WTC11 (cell line): ENCODE data around the gene PFDN1.

Source experiments
- CREB1 ChIP-seq: sonication (generic); formaldehyde crosslinking; IDR thresholded peaks from 2 replicates; pipeline ENCODE4 v1.8.0; 2023; ENCODE audit warnings: mild to moderate bottlenecking, missing genetic modification reagents
- TEAD4 ChIP-seq: sonication (generic); formaldehyde crosslinking; IDR thresholded peaks from 2 replicates; pipeline ENCODE4 v1.8.0; 2022; ENCODE audit warnings: mild to moderate bottlenecking, missing genetic modification reagents
- TF ChIP-seq, protein P1 (sequence below): fragments of 200-600 bp; IDR thresholded peaks from 2 replicates; pipeline ENCODE4 v1.8.0; 2022; ENCODE audit warnings: antibody characterized with exemption
- TF ChIP-seq, protein P2 (sequence below): sonication (generic); formaldehyde crosslinking; IDR thresholded peaks from 2 replicates; pipeline ENCODE4 v1.8.0; 2022; ENCODE audit warnings: mild to moderate bottlenecking, missing genetic modification reagents
- TF ChIP-seq, protein P3 (sequence below): sonication (generic); formaldehyde crosslinking; IDR thresholded peaks from 2 replicates; pipeline ENCODE4 v1.8.1; 2023; ENCODE audit warnings: mild to moderate bottlenecking, missing genetic modification reagents, moderate library complexity
- TF ChIP-seq, protein P4 (sequence below): sonication (generic); formaldehyde crosslinking; IDR thresholded peaks from 2 replicates; pipeline ENCODE4 v1.8.1; 2023; ENCODE audit warnings: mild to moderate bottlenecking, missing genetic modification reagents, borderline replicate concordance

DNA sequence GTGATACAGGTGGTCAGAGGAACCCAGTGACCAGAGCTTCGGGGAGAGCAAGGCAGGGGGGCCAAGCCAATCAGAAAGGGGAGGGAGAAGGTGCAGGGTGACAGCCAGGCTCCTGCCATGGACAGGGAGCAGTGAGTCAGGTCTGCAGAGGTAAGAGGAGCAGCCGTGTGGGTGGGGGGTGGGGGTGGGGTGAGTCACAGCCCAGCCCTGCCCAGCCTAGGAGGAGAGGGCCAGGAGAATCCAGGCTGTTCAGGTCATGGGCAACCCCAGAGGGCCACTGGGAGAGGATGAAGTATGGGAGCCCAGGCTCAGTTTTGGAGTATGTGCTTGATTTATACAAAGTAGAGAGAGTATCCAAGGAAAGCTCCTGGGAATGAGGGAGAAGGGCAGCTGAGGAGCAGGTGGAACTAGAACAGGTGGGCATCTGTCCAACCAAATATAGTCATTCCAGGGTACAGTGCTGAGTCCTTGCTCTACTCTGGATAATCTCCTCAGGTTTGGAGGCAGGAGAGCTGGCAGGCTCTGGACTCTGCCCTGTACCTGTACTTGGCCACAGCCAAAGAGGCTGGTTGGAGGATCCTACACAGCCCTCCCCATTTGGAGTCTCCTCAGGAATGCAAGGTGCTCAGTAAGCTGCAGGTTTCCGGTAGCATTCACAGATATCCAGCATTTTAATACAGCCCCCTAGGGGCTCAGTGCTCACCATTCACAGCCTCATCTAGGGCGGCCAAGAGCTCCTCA, 42.0 kb upstream of the PFDN1 start:
- TF ChIP-seq, protein P1, sequence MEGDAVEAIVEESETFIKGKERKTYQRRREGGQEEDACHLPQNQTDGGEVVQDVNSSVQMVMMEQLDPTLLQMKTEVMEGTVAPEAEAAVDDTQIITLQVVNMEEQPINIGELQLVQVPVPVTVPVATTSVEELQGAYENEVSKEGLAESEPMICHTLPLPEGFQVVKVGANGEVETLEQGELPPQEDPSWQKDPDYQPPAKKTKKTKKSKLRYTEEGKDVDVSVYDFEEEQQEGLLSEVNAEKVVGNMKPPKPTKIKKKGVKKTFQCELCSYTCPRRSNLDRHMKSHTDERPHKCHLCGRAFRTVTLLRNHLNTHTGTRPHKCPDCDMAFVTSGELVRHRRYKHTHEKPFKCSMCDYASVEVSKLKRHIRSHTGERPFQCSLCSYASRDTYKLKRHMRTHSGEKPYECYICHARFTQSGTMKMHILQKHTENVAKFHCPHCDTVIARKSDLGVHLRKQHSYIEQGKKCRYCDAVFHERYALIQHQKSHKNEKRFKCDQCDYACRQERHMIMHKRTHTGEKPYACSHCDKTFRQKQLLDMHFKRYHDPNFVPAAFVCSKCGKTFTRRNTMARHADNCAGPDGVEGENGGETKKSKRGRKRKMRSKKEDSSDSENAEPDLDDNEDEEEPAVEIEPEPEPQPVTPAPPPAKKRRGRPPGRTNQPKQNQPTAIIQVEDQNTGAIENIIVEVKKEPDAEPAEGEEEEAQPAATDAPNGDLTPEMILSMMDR: no peak
- TF ChIP-seq, protein P2, sequence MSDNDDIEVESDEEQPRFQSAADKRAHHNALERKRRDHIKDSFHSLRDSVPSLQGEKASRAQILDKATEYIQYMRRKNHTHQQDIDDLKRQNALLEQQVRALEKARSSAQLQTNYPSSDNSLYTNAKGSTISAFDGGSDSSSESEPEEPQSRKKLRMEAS (CRISPR knock-in tag): no peak
- TF ChIP-seq CREB1 (CRISPR knock-in tag): no peak
- no peak for TF ChIP-seq TEAD4 (CRISPR knock-in tag)
- TF ChIP-seq, protein P3, sequence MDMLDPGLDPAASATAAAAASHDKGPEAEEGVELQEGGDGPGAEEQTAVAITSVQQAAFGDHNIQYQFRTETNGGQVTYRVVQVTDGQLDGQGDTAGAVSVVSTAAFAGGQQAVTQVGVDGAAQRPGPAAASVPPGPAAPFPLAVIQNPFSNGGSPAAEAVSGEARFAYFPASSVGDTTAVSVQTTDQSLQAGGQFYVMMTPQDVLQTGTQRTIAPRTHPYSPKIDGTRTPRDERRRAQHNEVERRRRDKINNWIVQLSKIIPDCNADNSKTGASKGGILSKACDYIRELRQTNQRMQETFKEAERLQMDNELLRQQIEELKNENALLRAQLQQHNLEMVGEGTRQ (CRISPR knock-in tag): no peak
- TF ChIP-seq, protein P4, sequence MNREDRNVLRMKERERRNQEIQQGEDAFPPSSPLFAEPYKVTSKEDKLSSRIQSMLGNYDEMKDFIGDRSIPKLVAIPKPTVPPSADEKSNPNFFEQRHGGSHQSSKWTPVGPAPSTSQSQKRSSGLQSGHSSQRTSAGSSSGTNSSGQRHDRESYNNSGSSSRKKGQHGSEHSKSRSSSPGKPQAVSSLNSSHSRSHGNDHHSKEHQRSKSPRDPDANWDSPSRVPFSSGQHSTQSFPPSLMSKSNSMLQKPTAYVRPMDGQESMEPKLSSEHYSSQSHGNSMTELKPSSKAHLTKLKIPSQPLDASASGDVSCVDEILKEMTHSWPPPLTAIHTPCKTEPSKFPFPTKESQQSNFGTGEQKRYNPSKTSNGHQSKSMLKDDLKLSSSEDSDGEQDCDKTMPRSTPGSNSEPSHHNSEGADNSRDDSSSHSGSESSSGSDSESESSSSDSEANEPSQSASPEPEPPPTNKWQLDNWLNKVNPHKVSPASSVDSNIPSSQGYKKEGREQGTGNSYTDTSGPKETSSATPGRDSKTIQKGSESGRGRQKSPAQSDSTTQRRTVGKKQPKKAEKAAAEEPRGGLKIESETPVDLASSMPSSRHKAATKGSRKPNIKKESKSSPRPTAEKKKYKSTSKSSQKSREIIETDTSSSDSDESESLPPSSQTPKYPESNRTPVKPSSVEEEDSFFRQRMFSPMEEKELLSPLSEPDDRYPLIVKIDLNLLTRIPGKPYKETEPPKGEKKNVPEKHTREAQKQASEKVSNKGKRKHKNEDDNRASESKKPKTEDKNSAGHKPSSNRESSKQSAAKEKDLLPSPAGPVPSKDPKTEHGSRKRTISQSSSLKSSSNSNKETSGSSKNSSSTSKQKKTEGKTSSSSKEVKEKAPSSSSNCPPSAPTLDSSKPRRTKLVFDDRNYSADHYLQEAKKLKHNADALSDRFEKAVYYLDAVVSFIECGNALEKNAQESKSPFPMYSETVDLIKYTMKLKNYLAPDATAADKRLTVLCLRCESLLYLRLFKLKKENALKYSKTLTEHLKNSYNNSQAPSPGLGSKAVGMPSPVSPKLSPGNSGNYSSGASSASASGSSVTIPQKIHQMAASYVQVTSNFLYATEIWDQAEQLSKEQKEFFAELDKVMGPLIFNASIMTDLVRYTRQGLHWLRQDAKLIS (CRISPR knock-in tag): no peak
